ENCODE data around the gene CDK14.

CDK14 gene

GRCh38 chr7:90945104-90945787 is 349.1 kb downstream of the CDK14 start:
- no peak for TF ChIP-seq CTCF (IDR thresholded peaks at IDR 0.05; ENCODE audit: extremely low read depth, insufficient read depth, missing control alignments)
- in situ Hi-C loops (cut with MboI; ENCODE audit: low pct_unique_long_range_greater_than_20kb, low sequenced_read_pairs, unreplicated experiment) = no loop called here
- no peak for DNase-seq (ENCODE audit: low spot score)

- TF ChIP-seq CTCF (IDR thresholded peaks at IDR 0.05; ENCODE audit: extremely low read depth, insufficient read depth, missing control alignments) = no peak
- no peak for DNase-seq (ENCODE audit: low spot score)
- in situ Hi-C loops (cut with MboI; ENCODE audit: low pct_unique_long_range_greater_than_20kb, low sequenced_read_pairs, unreplicated experiment) = no loop called here
These were observed 350.8 kb downstream of the CDK14 start for GRCh38 chr7:90946730-90947501.

- DNase-seq (ENCODE audit: low spot score) = no peak
- no peak for TF ChIP-seq CTCF (IDR thresholded peaks at IDR 0.05; ENCODE audit: extremely low read depth, insufficient read depth, missing control alignments)
- in situ Hi-C loops (cut with MboI; ENCODE audit: low pct_unique_long_range_greater_than_20kb, low sequenced_read_pairs, unreplicated experiment) = no loop called here
These were observed 352.0 kb downstream of the CDK14 start for GRCh38 chr7:90948085-90948484.

GRCh38 chr7:90951229-90951628 is 355.1 kb downstream of the CDK14 start:
- in situ Hi-C loops (cut with MboI; ENCODE audit: low pct_unique_long_range_greater_than_20kb, low sequenced_read_pairs, unreplicated experiment) = no loop called here
- no peak for TF ChIP-seq CTCF (IDR thresholded peaks at IDR 0.05; ENCODE audit: extremely low read depth, insufficient read depth, missing control alignments)
- DNase-seq (ENCODE audit: low spot score) = no peak

GRCh38 chr7:90951986-90952954 is 356.1 kb downstream of the CDK14 start:
- in situ Hi-C loops (cut with MboI; ENCODE audit: low pct_unique_long_range_greater_than_20kb, low sequenced_read_pairs, unreplicated experiment) = no loop called here
- TF ChIP-seq CTCF (IDR thresholded peaks at IDR 0.05; ENCODE audit: extremely low read depth, insufficient read depth, missing control alignments) = no peak
- no peak for DNase-seq (ENCODE audit: low spot score)

- no peak for TF ChIP-seq CTCF (IDR thresholded peaks at IDR 0.05; ENCODE audit: extremely low read depth, insufficient read depth, missing control alignments)
- in situ Hi-C loops (cut with MboI; ENCODE audit: low pct_unique_long_range_greater_than_20kb, low sequenced_read_pairs, unreplicated experiment) = no loop called here
- no peak for DNase-seq (ENCODE audit: low spot score)
These were observed 359.6 kb downstream of the CDK14 start for GRCh38 chr7:90955641-90956207.
